ENCODE data around the gene LDLRAD4. TPM values are rescaled to one million over a fixed set of nuclear protein-coding genes. Genes with fewer than 3 reads are reported as not detected.

LDLRAD4 gene
- polyA plus RNA-seq, 1 of the 3 experiments (the other 2 are of a cell fraction): 0.16 TPM

- WGBS (ENCODE audit: low lambda C conversion rate): 67% methylated on average over 6 of the region's 6 CpGs
- POLR2A ChIA-PET: no interaction called here
- H4K20me1 ChIP-seq (ENCODE audit: insufficient read depth): no peaks in the 10 kb centered on the region
These were observed 359.8 kb downstream of the LDLRAD4 start for GRCh38 chr18:13578400-13578799.

DNA sequence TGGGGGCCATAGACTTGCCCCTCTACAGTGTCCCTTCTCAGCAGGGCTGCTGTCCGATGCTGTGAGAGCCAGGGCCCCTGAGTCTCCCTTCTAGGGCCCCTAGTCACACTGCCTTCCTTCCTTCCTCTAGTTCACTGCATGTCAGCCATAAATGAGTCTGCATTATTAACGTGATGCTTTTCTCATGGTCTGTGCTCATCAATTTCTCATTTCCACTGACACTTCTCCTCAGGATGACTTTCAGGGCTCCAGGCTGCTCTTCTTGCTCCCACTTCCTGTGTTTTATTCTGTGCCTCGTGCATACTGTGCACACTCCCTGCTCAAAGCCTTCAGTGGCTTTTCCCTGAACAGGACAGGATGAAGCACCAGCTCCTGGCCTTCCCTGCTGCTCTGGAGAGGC, 361.3 kb downstream of the LDLRAD4 start:
- POLR2A ChIA-PET: no interaction called here
- no peak overlapping the region for H3K4me2 ChIP-seq
- WGBS (ENCODE audit: low lambda C conversion rate): 43% methylated on average over 3 of the region's 3 CpGs
- no peaks in the 10 kb centered on the region for H3F3A ChIP-seq (replicated peaks; ENCODE audit: insufficient read depth)
- no peak overlapping the region for H3K27ac ChIP-seq (ENCODE audit: low read depth in 2 of 2, low read length in 1 of 2)
- no peak for DNase-seq
- no peaks in the 10 kb centered on the region for H3K9me3 ChIP-seq
- no peak overlapping the region for H3K4me3 ChIP-seq (ENCODE audit: low read depth in 2 of 2, low read length in 1 of 2)
- H4K20me1 ChIP-seq (ENCODE audit: insufficient read depth): no peaks in the 10 kb centered on the region
- H2AFZ ChIP-seq (ENCODE audit: low read depth): no peak overlapping the region
- no peaks in the 10 kb centered on the region for H3K36me3 ChIP-seq (replicated peaks in 1 of 2; ENCODE audit: control insufficient read depth in 1 of 2, insufficient read depth in 2 of 2, low read length in 1 of 2)
- TF ChIP-seq FOSL2 (IDR thresholded peaks at IDR 0.05; ENCODE audit: borderline replicate concordance, low read depth): no peak
- no peak for TF ChIP-seq GABPA (IDR thresholded peaks at IDR 0.05; ENCODE audit: low read depth)
- no peak for TF ChIP-seq FOXM1 (IDR thresholded peaks at IDR 0.05; ENCODE audit: low read depth)
- TF ChIP-seq NFIC (IDR thresholded peaks at IDR 0.05; ENCODE audit: borderline replicate concordance): no peak
- H3K9me2 ChIP-seq: no peaks in the 10 kb centered on the region
- H3K9ac ChIP-seq: no peak overlapping the region
- H3K79me2 ChIP-seq (ENCODE audit: insufficient read depth): no peaks in the 10 kb centered on the region
- H3K27me3 ChIP-seq (ENCODE audit: insufficient read depth): no peaks in the 10 kb centered on the region
- H3K4me1 ChIP-seq (ENCODE audit: control insufficient read depth in 1 of 2, insufficient read depth in 2 of 2, low read depth in 1 of 2, low read length in 1 of 2): peaks cover 0 to 50% of the 10 kb centered on the region in 2 experiments; a peak in 2 of 4 replicates
- CTCF ChIA-PET: interaction anchor here (1.8 kb wide), 1 partner anchor 22 kb away, joined by 8 read pairs; no protein-coding TSS in a partner anchor

More at GRCh38 chr18:13578400-13578799, 359.8 kb downstream of the LDLRAD4 start:
- TF ChIP-seq, protein P1, sequence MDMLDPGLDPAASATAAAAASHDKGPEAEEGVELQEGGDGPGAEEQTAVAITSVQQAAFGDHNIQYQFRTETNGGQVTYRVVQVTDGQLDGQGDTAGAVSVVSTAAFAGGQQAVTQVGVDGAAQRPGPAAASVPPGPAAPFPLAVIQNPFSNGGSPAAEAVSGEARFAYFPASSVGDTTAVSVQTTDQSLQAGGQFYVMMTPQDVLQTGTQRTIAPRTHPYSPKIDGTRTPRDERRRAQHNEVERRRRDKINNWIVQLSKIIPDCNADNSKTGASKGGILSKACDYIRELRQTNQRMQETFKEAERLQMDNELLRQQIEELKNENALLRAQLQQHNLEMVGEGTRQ (IDR thresholded peaks at IDR 0.05; ENCODE audit: borderline replicate concordance, low read depth, low read length): no peak
- TF ChIP-seq JUND (IDR thresholded peaks at IDR 0.05) (no peak), RCOR1 (IDR thresholded peaks at IDR 0.05; ENCODE audit: low read length) (no peak), ELF1 (IDR thresholded peaks at IDR 0.05) (no peak), SMC3 (IDR thresholded peaks at IDR 0.05; ENCODE audit: low read depth, low read length) (no peak), EZH2phosphoT487 (IDR thresholded peaks at IDR 0.05; ENCODE audit: borderline replicate concordance, low read depth) (no peak), CTCF (IDR thresholded peaks at IDR 0.05) (no peak), FOXM1 (IDR thresholded peaks at IDR 0.05; ENCODE audit: low read depth) (no peak), GATA2 (CRISPR knock-in tag; IDR thresholded peaks at IDR 0.05) (no peak), RAD21 (IDR thresholded peaks at IDR 0.05; ENCODE audit: low read length) (no peak)
- TF ChIP-seq, protein P2, sequence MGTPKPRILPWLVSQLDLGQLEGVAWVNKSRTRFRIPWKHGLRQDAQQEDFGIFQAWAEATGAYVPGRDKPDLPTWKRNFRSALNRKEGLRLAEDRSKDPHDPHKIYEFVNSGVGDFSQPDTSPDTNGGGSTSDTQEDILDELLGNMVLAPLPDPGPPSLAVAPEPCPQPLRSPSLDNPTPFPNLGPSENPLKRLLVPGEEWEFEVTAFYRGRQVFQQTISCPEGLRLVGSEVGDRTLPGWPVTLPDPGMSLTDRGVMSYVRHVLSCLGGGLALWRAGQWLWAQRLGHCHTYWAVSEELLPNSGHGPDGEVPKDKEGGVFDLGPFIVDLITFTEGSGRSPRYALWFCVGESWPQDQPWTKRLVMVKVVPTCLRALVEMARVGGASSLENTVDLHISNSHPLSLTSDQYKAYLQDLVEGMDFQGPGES (IDR thresholded peaks at IDR 0.05; ENCODE audit: low read depth, low read length): no peak
- Histone ChIP-seq H3K9me3 (no peaks in the 10 kb centered on the region), H3K4me2 (no peak overlapping the region), H3K9me2 (no peaks in the 10 kb centered on the region), H3K27me3 (ENCODE audit: insufficient read depth) (no peaks in the 10 kb centered on the region), H3K4me3 (ENCODE audit: low read depth in 2 of 2, low read length in 1 of 2) (no peak overlapping the region), H3F3A (replicated peaks; ENCODE audit: insufficient read depth) (no peaks in the 10 kb centered on the region), H3K36me3 (replicated peaks in 1 of 2; ENCODE audit: control insufficient read depth in 1 of 2, insufficient read depth in 2 of 2, low read length in 1 of 2) (no peaks in the 10 kb centered on the region), H3K79me2 (ENCODE audit: insufficient read depth) (no peaks in the 10 kb centered on the region), H2AFZ (ENCODE audit: low read depth) (no peak overlapping the region), H3K9ac (no peak overlapping the region), H3K27ac (ENCODE audit: low read depth in 2 of 2, low read length in 1 of 2) (no peak overlapping the region), H3K4me1 (ENCODE audit: control insufficient read depth in 1 of 2, insufficient read depth in 2 of 2, low read depth in 1 of 2, low read length in 1 of 2) (peaks cover 0 to 36% of the 10 kb centered on the region in 2 experiments; a peak in 2 of 4 replicates)
- CTCF ChIA-PET: no interaction called here
- DNase-seq: no peak

All from SK-N-SH (cell line).